8988T (cell line): ENCODE results near the gene NT5DC2.

Source experiments
- DNase-seq: peaks from one replicate; pipeline ENCODE4 v3.0.0; 2011

Gene NT5DC2

DNA sequence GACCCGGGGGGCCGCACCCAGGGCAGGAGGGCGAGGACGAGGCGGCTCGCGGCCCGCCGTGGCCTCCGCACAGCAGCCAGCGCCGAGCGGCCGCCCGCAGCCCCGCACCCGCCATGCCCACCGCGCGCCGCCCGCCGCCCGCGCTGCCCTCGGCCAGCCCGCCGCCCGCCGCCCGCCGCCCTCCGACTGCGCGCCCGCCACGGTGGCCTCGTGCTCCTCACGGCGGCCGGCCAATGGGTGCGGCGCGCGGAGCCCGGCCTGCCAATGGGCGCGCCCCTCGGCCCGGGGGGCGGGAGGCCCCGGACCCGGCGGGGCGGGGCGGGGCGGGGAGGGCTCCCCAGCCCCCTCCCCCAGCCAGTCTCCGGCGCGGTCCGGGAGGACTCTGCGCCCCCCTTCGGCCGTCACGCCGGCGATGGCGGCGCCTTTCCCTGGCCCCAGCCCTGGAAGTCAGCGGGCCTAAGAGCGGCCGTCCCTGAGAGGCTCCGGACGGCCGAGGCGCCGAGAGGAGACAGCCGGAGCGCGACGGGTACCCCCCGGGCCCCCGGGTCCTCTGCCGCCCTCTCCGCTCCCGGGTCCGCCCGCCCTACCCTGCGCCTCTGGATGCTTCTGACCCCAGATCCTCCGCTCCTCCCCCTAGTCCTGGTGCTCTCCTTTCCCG lies at the start of gene NT5DC2:
TSS of gene NT5DC2 (minus strand) at position 235 of the 658 bp plus-strand sequence. CDS start at position 115, 120 bp downstream.
- DNase-seq = peak; percentile 99

DNA sequence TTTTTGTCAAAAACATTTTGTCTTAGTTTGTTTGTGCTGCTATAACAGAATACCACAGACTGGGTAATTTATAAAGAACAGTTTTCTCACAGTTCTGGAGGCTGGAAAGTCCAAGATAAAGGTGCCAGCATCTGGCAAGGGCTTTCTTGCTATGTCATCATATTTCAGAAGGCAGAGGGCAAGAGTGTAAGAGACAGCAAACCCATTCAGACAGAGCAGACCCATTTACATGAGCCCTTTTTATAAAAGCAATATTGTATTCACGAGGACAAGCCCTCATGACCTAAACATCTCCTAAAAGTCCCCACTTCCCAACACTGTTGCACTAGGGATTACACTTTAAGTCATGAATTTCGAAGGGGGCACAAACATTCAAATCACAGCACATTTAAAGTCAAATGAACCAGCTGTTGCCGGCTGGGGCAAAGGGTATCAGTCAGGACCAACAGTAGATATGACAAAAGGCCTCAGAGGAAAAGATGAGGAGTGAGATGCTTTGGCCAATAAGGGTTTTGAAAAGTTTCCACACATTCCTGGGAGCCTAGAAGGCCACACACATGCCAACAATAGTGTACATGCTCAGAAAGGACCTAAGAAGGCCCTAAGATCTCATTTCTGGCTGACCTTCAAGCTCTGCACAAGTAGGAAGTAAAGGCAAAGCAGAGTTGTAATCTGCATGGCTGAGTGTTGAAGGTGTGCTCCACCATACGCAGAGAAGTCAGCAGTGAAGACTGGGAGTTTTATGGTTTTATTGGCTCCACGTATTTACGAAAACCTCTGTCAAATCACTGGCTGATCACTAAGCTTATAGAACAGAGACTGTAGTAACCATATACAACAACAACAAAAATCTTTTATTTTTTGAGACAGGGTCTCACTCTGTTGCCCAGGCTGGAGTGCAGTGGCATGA lies 40.7 kb upstream of the NT5DC2 start:
- no peak for DNase-seq

DNA sequence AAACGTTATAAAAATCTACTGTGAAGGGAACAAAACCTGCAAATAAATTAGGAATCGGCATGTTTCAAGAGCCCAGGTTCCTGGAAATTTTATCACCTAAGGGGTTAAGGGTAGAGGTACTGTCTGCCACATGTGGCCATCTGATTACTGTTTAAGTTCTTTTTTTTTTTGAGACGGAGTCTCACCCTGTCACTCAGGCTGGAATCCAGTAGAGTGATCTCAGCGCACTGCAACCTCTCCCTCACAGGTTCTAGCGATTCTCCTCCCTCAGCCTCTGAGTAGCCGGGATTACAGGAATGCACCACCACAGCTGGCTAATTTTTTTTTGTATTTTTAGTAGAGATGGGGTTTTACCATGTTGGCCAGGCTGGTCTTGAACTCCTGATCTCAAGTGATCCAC lies 38.6 kb upstream of the NT5DC2 start:
- no peak for DNase-seq

DNA sequence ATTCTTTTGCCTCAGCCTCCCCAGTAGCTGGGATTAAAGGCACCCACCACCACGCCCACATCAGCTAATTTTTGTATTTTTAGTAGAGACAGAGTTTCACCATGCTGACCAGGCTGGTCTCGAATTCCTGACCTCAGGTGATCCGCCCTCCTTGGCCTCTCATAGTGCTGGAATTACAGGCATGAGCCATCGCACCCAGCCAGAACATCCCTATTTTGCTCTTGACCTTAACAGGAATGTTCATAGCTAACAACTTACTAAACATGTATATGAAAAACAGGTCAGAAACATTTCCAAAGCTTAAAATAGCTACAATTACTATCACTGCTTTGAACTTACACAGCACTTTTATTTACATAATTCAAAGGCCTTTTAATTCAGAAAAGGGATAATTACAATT lies 36.4 kb upstream of the NT5DC2 start:
- DNase-seq = no peak

DNA sequence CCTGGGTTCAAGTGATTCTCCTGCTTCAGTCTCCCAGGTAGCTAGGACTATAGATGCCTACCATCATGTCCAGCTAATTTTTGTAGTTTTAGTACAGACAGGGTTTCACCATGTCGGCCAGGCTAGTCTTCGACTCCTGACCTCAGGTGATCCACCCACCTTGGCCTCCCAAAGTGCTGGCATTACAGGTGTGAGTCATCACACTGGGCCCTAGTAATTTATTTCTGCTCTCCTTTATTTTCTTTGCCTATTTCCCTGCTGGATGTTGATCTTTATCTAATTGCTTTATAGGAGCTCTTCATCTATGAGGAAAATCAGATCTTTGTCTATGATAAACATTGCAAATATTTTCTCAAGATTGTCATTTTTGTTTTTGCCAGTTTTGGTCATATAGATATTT lies 34.4 kb upstream of the NT5DC2 start:
- no peak for DNase-seq

DNA sequence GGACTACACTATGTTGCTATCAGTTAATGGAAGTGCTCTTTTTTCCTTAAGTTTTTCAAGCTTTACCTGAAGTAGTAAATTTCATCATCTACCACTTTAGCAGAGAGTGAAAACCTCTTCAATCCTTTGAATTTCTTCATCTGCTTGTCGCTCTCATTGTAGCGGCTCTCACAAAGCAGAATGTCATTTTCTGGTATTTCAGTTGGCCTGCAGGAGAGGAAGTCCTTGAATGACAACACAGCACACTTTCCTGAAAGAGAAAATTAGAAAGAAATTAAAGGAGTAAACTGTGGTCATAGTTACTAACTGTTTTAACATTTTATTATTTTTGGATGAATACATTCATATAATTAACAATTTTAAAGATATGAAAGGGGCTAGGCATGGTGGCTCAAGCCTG lies 30.3 kb upstream of the NT5DC2 start:
- DNase-seq = no peak

DNA sequence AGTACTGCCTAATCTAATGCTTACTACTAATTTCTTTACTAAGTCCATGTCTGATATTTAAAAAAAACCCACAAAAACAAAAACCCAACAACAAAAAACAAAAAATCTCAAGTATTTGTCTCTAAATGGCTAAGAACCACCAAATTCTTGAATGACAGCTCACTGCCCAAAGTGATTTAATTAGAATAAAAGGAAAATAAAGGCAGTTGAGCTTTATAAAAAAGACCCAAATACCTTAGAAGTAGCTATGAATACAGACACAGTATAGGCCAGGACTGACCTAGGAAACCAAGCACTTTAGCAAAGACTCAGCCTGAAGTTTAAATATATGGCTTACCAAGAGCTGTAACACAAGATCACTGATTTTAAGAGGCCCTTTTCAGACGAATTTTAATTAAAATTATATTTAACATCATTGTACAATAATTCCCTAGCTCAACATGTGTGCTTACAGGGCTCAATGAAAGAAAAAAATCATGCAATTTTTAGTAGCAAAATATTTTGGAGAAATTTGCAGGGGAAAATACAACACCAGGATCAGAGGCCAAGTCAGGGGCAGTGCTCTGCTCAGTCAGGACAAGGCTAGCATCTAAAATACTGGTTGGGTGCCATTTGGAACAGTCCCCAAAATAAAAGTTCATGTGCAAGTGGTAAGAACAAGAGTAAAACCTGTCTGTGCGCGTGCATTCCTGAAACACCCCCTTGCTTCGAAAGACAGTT lies 27.5 kb upstream of the NT5DC2 start:
- DNase-seq = no peak

DNA sequence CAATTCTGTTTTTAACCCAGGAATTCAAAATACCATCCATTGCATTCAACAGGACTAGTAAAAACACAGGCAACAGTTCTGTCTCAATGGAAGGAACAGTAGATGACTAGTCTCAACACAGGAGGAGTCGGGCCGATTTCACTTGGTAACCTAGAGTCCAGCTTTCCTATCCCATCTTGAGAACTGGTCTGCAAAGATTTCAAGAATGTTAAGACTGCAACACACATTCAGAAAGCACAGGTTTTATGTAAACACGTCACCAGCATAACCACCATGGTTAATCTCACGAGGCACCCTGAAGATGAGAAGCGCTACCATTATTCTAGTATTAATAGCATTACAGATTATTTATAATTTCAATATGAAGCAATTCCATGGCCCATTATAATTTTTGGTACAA lies 24.8 kb upstream of the NT5DC2 start:
- DNase-seq = no peak

DNA sequence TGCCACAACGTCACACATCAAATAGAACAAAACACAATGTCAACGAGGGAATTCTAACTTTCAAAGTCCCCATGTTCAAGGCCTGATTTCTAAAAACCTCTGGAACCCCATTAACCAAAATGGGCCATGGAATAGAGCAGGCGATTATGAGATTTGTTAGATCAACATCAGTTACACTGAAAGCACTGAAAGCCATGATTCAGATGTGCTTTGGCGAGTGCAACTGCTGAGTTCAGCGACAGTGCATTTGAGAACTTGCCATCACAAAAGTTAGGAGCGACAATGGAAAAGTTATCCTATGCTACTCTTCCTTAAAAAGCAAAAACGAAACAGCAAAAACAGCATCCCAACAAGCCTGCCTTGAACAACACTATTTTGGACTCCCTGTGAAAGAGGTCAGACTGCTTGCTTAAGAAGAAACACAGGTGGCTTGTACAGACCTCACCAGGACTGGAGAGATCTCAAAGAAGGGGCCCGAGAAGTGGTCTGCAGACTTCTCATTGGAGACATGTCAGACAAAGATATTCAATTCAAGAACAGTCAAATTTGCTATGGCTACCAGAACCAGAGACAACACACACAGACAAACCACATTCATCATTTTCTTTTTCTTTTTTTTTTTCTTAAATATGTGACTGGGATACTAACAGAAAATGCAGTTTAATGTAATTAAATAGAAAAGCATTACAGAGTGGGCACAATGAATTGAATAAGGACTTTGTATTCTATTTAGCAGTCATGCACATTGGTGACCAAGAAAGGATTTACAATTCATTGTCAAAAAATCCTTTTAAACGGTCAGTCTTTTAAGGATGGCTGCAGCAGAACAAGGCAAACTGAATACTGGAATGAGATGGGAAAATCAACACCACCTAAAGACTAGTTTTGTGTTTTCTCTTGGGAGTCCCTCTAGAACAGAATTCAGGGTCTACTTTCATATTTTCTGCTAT lies 23.6 kb upstream of the NT5DC2 start:
- no peak for DNase-seq

DNA sequence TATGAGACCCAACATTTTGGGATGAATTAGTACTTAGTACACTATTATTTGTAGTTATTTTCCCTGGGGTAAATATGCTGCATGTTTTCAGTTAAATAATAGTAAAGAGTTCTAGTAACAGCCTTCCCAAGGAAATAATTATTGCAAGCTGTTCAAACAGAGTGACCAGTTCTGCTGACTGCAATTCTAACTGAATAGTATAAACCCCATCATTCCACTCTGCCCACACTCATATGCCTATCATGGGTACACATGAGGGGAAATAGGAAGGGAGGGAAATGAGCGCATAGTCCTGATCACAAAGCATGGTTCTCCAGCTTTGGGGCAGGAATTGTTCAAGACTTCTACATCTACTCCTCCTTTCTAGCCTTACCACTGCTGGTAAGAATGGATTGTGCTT lies 21.4 kb upstream of the NT5DC2 start:
- no peak for DNase-seq

DNA sequence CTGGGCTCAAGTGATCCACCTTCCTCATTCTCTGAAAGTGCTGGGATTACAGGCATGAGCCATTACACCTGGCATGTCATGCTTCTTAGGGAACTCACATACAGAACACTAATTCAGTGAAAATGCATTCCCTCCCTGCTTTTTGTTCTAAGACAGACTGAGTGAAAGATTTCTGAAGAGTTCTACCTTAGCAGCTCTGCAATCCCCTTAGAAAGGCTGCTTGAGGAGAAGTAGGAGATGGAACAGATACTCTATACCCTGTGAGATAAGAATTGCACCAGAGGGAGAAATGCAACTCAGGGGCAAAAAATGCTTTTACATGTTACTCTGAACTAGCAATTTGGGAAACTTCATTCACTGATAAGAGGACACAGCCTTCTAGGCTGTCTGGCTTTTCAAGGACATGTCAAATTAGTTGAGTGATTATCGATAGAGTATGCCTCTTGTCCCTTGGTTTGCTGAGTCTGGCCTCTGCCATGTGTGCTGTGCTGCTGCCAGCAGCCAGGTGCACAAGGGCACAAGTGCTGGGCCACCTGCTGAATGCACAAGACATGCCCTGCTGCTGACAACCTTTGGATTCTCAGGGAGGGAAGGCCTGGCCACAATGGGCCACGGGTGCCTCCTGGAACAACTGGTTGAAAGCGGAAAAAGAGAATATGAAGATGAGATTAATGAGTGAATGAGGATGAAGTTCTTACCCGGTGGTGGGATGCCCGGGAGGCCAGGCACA lies 20.5 kb upstream of the NT5DC2 start:
- no peak for DNase-seq

DNA sequence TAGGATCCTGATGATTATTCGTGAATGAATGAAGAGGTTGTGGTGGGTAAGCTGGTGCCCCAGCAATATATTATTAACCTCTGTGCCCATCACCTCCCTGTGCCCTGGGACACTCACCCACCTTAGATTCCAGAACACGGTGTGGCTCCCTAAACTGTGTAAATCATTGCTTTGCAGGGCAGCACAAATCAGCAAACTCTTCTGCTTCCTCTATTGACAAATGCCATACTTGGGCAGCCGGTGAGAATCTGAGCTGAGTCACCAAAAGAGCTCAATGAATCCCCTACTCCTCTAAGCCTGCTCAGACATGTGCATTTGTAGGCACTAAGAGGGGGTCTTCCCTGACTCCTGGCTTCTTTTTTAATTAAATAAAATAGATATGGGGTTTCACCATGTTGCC lies 18.4 kb upstream of the NT5DC2 start:
- no peak for DNase-seq

DNA sequence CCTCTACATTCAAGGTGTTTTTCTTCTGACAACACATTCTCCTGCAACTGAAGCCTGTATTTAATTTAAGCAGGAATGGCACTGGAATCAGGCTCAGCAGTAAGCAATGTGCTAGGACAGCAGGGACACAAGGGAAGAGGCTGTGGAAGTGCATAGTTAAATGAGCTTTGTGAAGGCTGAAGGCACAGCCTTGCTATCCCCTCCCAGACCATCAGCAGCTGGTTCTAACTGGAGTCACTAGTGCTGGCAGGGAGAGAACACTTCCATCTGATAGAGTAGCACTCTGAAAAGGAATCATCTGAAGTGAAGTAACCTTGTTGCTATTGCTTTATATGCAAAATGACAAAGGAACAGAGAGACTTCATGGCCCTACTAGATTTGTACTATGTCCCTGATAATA lies 17.5 kb upstream of the NT5DC2 start:
- no peak for DNase-seq

DNA sequence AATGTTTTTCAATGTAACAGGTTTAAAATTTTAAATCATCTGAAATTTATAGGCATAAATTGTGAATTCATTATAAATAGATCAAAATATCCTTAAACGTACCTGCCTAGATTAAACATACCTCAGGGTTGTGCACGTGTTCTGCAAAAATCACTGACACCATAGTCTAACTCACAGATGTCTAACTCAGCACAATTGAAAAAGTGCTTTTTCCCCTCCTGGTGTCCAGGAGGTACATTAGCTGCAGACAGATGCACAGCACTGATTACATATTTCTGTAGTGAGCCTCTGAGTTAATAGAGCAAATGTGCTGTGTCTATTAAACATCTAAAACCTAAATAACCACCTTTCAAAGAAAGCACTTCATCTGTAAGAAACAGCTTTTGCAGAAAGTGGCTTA lies 13.5 kb upstream of the NT5DC2 start:
- DNase-seq = no peak

DNA sequence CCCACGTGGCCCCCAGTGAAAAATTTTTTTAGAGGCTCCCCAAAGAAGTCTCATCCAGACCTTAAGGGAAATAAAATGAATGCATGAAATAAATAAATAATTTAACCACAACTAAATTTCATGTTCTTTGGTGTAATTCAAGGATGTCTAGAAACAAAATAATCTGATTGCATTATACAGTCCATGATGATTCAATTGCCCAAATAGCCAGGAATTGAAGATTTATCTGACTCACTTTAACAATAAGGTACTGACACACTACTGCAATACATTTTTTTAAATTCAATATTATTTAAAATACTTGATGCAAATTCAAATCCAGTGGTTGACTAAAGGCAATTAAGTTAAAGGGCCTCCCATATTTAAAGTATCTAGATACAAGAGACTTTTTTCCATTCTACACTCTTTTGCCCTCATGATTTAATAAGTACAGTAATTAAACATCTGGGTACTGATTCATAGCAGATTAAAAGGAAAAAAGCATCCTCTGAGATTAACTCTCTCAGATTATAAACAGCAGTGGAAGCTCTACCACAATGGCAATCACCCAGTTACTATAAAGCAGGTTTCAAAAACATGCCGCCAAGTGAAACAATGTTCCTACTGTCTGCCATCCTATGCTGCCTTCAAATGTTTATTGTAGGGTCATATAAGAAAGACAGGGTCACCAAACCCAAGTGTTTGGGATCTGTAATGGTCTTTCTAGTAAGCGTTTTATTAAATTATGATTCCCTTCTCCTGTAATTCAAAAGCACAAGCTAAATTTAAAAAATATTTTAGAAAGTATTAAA lies 12.6 kb upstream of the NT5DC2 start:
- no peak for DNase-seq

DNA sequence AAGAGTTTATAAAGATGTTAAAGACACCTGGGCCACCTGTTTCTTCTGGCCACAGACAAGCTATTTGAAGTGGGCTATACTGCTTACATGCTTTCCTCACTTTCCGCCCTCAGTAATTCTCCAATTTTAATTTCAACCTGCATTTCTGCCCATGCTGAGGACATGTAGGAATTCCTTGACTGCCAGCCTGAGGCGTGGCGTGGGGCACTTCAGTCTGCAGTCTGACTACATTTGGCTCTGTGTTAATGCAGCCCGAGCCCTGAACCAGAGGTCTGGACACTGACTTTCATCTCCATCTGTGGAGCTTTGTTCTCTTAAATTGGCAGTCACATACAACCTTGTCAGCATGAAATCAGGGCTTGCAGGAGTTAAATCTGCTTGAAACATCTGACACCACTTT lies 11.3 kb upstream of the NT5DC2 start:
- DNase-seq = no peak

DNA sequence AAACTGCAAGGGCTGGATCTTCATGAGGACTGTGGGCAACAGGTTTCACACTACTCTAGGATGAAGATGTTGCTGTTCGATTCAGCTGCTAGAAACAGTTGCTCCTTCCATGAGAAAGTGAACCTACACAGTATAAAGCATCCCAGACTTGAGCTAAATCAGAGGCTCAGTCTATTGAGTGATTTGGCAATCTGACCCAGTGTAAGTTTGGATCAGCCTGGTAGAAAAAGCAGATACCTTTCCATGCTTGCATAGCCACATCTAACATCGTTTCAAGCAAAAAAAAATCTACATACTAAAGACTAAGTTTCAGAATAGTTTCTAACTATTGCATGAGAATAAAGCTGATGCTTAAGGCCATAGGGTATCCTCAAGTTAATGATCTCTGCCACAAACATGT lies 7.4 kb upstream of the NT5DC2 start:
- DNase-seq = no peak

DNA sequence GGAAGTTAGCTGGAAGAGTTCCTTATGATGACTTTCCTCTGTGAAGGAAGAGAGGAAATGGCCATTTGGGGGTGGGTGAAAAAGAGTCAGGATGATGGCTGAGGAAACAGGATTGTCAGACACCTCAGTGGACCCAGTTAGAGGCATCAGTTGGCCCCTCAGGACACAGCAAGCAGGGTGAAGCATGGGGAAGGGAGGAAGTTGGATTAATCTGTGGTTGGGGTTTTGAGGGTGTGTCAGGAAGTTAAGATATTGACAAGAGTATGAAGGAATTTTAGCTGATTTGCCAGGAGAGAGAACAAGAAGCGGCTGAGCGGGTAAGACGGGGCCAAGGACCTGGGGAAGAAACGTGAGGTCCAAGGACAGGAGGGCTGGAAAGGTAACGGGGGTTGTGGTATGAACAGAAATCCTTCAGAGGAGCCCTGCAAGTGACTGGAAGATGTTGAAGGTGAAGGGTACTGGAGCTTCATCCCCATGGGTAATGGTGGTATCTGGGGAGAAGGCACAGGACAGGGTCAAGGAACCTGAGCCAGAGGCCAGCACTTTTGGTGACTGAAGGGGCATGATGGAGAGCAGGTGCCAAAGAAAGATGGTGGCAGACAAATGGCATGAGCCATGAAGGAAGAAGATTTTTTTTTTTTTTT lies 5.5 kb upstream of the NT5DC2 start:
- no peak for DNase-seq

DNA sequence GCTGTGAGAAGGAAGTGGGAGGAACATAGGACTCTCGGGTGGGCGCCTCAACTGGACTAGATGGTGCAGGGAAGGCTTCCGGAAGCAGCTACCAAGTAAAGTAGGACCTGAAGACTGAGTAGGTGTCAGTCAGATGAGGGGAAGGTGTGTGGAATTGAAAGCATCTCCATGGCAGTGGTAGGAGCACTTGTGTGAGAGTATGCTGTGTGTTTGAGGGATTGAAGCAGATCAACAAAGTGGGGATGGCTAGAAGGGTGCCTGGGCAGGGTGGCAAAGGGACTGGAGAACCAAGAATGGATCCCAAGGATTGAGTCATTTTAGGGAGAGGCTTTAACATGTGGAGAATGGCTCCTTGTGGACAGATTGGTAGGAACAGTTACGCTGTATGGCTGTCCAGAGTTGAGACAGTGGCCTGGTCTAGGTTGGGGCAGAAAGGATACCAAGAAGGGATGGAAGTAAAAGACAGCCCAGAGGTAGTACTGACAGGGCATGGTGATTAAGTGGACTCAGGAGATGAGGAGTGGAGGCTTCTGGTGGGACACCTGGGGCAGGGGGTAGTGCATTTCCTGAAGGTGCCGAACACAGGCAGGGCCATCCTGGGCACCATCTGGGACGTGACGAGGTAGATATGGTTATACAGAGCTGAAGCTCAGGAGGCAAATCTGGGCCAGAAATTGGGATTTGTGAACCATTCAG lies 4.2 kb upstream of the NT5DC2 start:
- DNase-seq = no peak

DNA sequence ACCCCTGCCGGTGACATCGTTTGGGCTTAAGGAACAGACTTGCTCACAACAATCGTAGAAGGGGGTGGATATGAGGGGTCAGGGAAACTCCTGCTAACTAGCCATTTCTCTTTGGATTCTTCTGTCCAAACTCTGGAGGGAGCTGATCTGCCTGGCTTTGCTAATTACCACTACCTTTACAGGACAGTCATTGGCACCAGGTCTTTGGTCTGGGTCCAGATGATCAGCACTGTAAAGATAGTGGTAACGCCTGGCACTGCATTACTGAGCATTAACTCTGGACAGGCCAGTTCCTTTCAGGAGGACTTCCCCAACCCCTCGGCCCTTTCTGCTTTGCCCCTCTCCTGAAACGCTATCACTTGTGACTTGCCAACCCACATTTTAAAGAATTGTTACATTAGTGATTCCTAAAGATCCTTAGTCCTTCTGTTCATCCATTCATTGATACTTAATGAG lies 3.5 kb upstream of the NT5DC2 start:
- no peak for DNase-seq
